ENCODE data around the gene PLA2G15. TPM values are rescaled to one million over a fixed set of nuclear protein-coding genes. Genes with fewer than 3 reads are reported as not detected.
A peak's percentile ranks its signal among the peaks of the same experiment; 100 is the strongest.

Gene PLA2G15
- total RNA-seq, 1 experiment from 2014 or later = 8.7 TPM

DNA sequence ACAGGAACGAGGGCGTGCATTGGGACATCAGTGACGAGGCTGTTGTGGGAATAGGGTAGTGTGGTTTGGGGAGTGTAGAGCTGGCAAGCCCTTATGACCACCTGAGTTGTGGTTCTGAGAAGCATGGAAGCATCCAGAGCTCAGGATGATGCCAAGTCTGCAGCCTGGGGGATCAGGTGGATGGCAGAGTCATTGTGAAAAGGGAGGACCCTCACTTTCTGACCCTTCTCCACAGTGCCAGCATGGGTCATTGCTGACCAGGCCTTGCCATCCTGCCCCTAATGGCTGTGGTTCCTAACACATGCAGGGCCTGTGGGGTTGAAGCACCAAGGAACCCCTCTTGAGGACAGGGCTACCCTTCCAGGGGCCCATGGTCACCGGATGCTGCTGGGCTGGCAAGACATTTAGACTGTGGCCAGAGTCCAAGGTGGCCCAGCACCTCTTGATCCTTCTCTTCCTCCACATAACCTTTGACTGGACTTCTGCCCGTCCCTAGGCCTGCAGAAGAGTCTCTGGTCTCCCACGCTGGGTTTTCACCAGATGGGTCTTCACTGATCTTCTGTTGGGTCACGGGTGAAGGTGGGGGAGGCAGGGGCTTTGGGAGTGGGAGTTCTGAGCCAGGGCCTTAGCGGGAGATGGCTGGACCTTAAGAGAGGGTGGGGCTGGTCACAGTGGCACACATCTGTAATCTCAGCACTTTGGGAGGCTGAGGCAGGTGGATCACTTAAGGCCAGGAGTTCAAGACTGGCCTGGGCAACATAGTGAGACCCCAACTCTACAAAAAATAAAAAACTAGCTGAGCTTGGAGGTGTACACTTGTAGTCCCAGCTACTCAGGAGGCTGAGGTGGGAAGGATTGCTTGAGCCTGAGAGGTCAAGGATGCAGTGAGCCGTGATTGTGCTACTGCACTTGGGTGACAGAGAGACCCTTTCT lies 2.0 kb upstream of the PLA2G15 start:
- no peak overlapping the region for H3K27ac ChIP-seq (ENCODE audit: low read length)
- H4K20me1 ChIP-seq (ENCODE audit: insufficient read depth, low read depth, low read length) = no peaks in the 10 kb centered on the region
- H3K4me3 ChIP-seq (ENCODE audit: low read length) = no peak overlapping the region
- no peaks in the 10 kb centered on the region for H3K9me2 ChIP-seq (replicated peaks; ENCODE audit: insufficient read depth, low read length)
- H3K9me3 ChIP-seq (ENCODE audit: low read length) = no peaks in the 10 kb centered on the region
- DNase-seq = no peak
- H3K4me1 ChIP-seq (ENCODE audit: low read length) = peaks cover 29% of the 10 kb centered on the region
- H3K27me3 ChIP-seq (ENCODE audit: low read length) = no peaks in the 10 kb centered on the region
- H3K4me2 ChIP-seq (ENCODE audit: low read depth, low read length, poor library complexity, severe bottlenecking) = no peak overlapping the region
- H2AFZ ChIP-seq (ENCODE audit: low read length) = no peak overlapping the region
- no peaks in the 10 kb centered on the region for H3K36me3 ChIP-seq (ENCODE audit: insufficient read depth, low read length)
- no peak overlapping the region for H3K9ac ChIP-seq (ENCODE audit: low read length)
- H3K79me2 ChIP-seq (ENCODE audit: low read length) = peaks cover 22% of the 10 kb centered on the region

- Histone ChIP-seq H3K79me2 (ENCODE audit: low read length) (peaks cover 22% of the 10 kb centered on the region), H3K27ac (ENCODE audit: low read length) (no peak overlapping the region), H2AFZ (ENCODE audit: low read length) (peak overlapping the region; percentile 90), H4K20me1 (ENCODE audit: insufficient read depth, low read depth, low read length) (no peaks in the 10 kb centered on the region), H3K4me1 (ENCODE audit: low read length) (peaks cover 29% of the 10 kb centered on the region), H3K4me3 (ENCODE audit: low read length) (peak overlapping the region; percentile 93), H3K9ac (ENCODE audit: low read length) (peak overlapping the region; percentile 85), H3K9me3 (ENCODE audit: low read length) (no peaks in the 10 kb centered on the region), H3K27me3 (ENCODE audit: low read length) (no peaks in the 10 kb centered on the region), H3K36me3 (ENCODE audit: insufficient read depth, low read length) (no peaks in the 10 kb centered on the region), H3K9me2 (replicated peaks; ENCODE audit: insufficient read depth, low read length) (no peaks in the 10 kb centered on the region), H3K4me2 (ENCODE audit: low read depth, low read length, poor library complexity, severe bottlenecking) (peak overlapping the region; percentile 93)
- DNase-seq = no peak
These were observed 681 bp upstream of the PLA2G15 start for GRCh38 chr16:68244481-68244902.

GRCh38 chr16:68246121-68246520 lies 948 bp downstream of the PLA2G15 start:
- H2AFZ ChIP-seq (ENCODE audit: low read length) = no peak overlapping the region
- no peaks in the 10 kb centered on the region for H4K20me1 ChIP-seq (ENCODE audit: insufficient read depth, low read depth, low read length)

DNA sequence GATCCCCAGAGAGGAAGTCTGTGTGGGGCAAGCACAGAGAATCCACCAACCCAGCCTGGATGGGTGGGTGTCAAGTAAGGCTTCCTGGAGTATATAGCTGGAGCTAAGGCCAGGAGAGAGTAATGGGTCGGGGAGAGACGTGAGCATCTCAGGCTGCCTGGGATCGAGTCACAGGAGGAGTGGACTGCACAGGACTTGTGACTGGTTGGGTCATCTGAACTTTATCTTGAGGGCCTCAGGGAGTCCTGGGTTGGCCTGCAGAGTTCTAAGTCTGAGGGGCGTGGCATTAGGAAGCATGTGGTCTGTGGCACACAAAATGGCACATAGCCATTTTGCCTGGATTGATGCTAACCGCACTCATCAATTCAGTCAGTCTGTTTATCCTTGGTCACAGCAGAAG lies 1.5 kb downstream of the PLA2G15 start:
- peak overlapping the region; percentile 84 for H3K9ac ChIP-seq (ENCODE audit: low read length)
- H3K27ac ChIP-seq (ENCODE audit: low read length) = no peak overlapping the region
- H3K9me2 ChIP-seq (replicated peaks; ENCODE audit: insufficient read depth, low read length) = no peaks in the 10 kb centered on the region
- H4K20me1 ChIP-seq (ENCODE audit: insufficient read depth, low read depth, low read length) = no peaks in the 10 kb centered on the region
- H3K4me1 ChIP-seq (ENCODE audit: low read length) = peaks cover 29% of the 10 kb centered on the region
- no peaks in the 10 kb centered on the region for H3K36me3 ChIP-seq (ENCODE audit: insufficient read depth, low read length)
- H3K4me3 ChIP-seq (ENCODE audit: low read length) = peak overlapping the region; percentile 93; the same call in 1 of the 2 replicates
- H3K4me2 ChIP-seq (ENCODE audit: low read depth, low read length, poor library complexity, severe bottlenecking) = peak overlapping the region; percentile 93
- DNase-seq = no peak
- no peak overlapping the region for H2AFZ ChIP-seq (ENCODE audit: low read length)
- H3K27me3 ChIP-seq (ENCODE audit: low read length) = no peaks in the 10 kb centered on the region
- H3K9me3 ChIP-seq (ENCODE audit: low read length) = no peaks in the 10 kb centered on the region
- H3K79me2 ChIP-seq (ENCODE audit: low read length) = peaks cover 22% of the 10 kb centered on the region

More at GRCh38 chr16:68246121-68246520, 948 bp downstream of the PLA2G15 start:
- H3K9me3 ChIP-seq (ENCODE audit: low read length) = no peaks in the 10 kb centered on the region
- no peaks in the 10 kb centered on the region for H3K27me3 ChIP-seq (ENCODE audit: low read length)
- DNase-seq = no peak
- H3K4me1 ChIP-seq (ENCODE audit: low read length) = peaks cover 29% of the 10 kb centered on the region
- no peak overlapping the region for H3K27ac ChIP-seq (ENCODE audit: low read length)
- H3K36me3 ChIP-seq (ENCODE audit: insufficient read depth, low read length) = no peaks in the 10 kb centered on the region
- peaks cover 22% of the 10 kb centered on the region for H3K79me2 ChIP-seq (ENCODE audit: low read length)
- no peaks in the 10 kb centered on the region for H3K9me2 ChIP-seq (replicated peaks; ENCODE audit: insufficient read depth, low read length)
- H3K4me2 ChIP-seq (ENCODE audit: low read depth, low read length, poor library complexity, severe bottlenecking) = peak overlapping the region; percentile 93
- H3K4me3 ChIP-seq (ENCODE audit: low read length) = peak overlapping the region; percentile 93
- peak overlapping the region; percentile 84 for H3K9ac ChIP-seq (ENCODE audit: low read length)

- Histone ChIP-seq H3K4me3 (ENCODE audit: low read length) (no peak overlapping the region), H3K4me2 (ENCODE audit: low read depth, low read length, poor library complexity, severe bottlenecking) (peak overlapping the region; percentile 93)
These were observed 2.2 kb downstream of the PLA2G15 start for GRCh38 chr16:68247400-68247799.

GRCh38 chr16:68247932-68248331 lies 2.8 kb downstream of the PLA2G15 start:
- Histone ChIP-seq H2AFZ (ENCODE audit: low read length) (no peak overlapping the region), H3K4me3 (ENCODE audit: low read length) (no peak overlapping the region), H3K4me1 (ENCODE audit: low read length) (peaks cover 31% of the 10 kb centered on the region), H3K9me3 (ENCODE audit: low read length) (no peaks in the 10 kb centered on the region), H3K9me2 (replicated peaks; ENCODE audit: insufficient read depth, low read length) (no peaks in the 10 kb centered on the region), H3K27ac (ENCODE audit: low read length) (no peak overlapping the region), H3K79me2 (ENCODE audit: low read length) (peaks cover 22% of the 10 kb centered on the region), H3K27me3 (ENCODE audit: low read length) (no peaks in the 10 kb centered on the region), H3K4me2 (ENCODE audit: low read depth, low read length, poor library complexity, severe bottlenecking) (no peak overlapping the region), H3K36me3 (ENCODE audit: insufficient read depth, low read length) (no peaks in the 10 kb centered on the region), H4K20me1 (ENCODE audit: insufficient read depth, low read depth, low read length) (no peaks in the 10 kb centered on the region), H3K9ac (ENCODE audit: low read length) (no peak overlapping the region)
- DNase-seq = no peak

More at GRCh38 chr16:68247400-68247799, 2.2 kb downstream of the PLA2G15 start:
- Histone ChIP-seq H3K9me3 (ENCODE audit: low read length) (no peaks in the 10 kb centered on the region), H3K27me3 (ENCODE audit: low read length) (no peaks in the 10 kb centered on the region), H4K20me1 (ENCODE audit: insufficient read depth, low read depth, low read length) (no peaks in the 10 kb centered on the region), H3K9ac (ENCODE audit: low read length) (peak overlapping the region; percentile 84; the same call in 1 of the 2 replicates), H3K79me2 (ENCODE audit: low read length) (peaks cover 22% of the 10 kb centered on the region), H3K9me2 (replicated peaks; ENCODE audit: insufficient read depth, low read length) (no peaks in the 10 kb centered on the region), H3K36me3 (ENCODE audit: insufficient read depth, low read length) (no peaks in the 10 kb centered on the region), H3K4me1 (ENCODE audit: low read length) (peaks cover 31% of the 10 kb centered on the region), H3K27ac (ENCODE audit: low read length) (no peak overlapping the region), H2AFZ (ENCODE audit: low read length) (no peak overlapping the region)
- no peak for DNase-seq

- no peak overlapping the region for H3K4me2 ChIP-seq (ENCODE audit: low read depth, low read length, poor library complexity, severe bottlenecking)
- H3K4me1 ChIP-seq (ENCODE audit: low read length) = peaks cover 29% of the 10 kb centered on the region
- H3K4me3 ChIP-seq (ENCODE audit: low read length) = no peak overlapping the region
- no peaks in the 10 kb centered on the region for H3K9me2 ChIP-seq (replicated peaks; ENCODE audit: insufficient read depth, low read length)
- H3K9ac ChIP-seq (ENCODE audit: low read length) = no peak overlapping the region
- peaks cover 22% of the 10 kb centered on the region for H3K79me2 ChIP-seq (ENCODE audit: low read length)
- H3K27me3 ChIP-seq (ENCODE audit: low read length) = no peaks in the 10 kb centered on the region
- H3K9me3 ChIP-seq (ENCODE audit: low read length) = no peaks in the 10 kb centered on the region
- no peak overlapping the region for H2AFZ ChIP-seq (ENCODE audit: low read length)
- DNase-seq = no peak
- H3K36me3 ChIP-seq (ENCODE audit: insufficient read depth, low read length) = no peaks in the 10 kb centered on the region
- no peak overlapping the region for H3K27ac ChIP-seq (ENCODE audit: low read length)
- H4K20me1 ChIP-seq (ENCODE audit: insufficient read depth, low read depth, low read length) = no peaks in the 10 kb centered on the region
These were observed 4.2 kb downstream of the PLA2G15 start for GRCh38 chr16:68249371-68249770.

DNA sequence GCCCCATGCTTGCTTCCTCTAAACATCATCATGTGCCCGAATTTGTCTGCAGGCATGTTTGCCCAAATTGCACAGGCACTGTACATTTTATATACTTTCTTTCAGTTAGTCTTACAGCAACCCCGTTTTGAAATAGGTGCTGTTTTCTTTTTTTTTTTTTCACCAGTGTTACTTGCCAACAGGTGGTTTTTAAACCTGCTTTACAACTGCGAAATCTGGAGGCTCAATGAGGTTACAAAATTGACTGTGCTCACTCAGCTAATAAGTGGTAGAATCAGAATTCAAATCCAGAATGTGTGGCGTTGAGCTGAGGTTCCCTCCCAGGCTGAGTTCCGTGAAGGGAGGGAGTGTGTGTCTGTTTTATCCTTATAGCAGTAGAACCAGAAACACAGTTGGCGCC lies 5.8 kb downstream of the PLA2G15 start:
- Histone ChIP-seq H3K36me3 (ENCODE audit: insufficient read depth, low read length) (no peaks in the 10 kb centered on the region), H3K9ac (ENCODE audit: low read length) (no peak overlapping the region), H3K27ac (ENCODE audit: low read length) (no peak overlapping the region), H2AFZ (ENCODE audit: low read length) (no peak overlapping the region), H3K4me1 (ENCODE audit: low read length) (peaks cover 20% of the 10 kb centered on the region), H3K4me3 (ENCODE audit: low read length) (no peak overlapping the region), H3K27me3 (ENCODE audit: low read length) (no peaks in the 10 kb centered on the region), H4K20me1 (ENCODE audit: insufficient read depth, low read depth, low read length) (no peaks in the 10 kb centered on the region), H3K4me2 (ENCODE audit: low read depth, low read length, poor library complexity, severe bottlenecking) (no peak overlapping the region), H3K9me2 (replicated peaks; ENCODE audit: insufficient read depth, low read length) (no peaks in the 10 kb centered on the region), H3K9me3 (ENCODE audit: low read length) (no peaks in the 10 kb centered on the region), H3K79me2 (ENCODE audit: low read length) (peaks cover 16% of the 10 kb centered on the region)
- no peak for DNase-seq
